ENCODE measurements around the gene HDGFL2.

The HDGFL2 gene

DNA sequence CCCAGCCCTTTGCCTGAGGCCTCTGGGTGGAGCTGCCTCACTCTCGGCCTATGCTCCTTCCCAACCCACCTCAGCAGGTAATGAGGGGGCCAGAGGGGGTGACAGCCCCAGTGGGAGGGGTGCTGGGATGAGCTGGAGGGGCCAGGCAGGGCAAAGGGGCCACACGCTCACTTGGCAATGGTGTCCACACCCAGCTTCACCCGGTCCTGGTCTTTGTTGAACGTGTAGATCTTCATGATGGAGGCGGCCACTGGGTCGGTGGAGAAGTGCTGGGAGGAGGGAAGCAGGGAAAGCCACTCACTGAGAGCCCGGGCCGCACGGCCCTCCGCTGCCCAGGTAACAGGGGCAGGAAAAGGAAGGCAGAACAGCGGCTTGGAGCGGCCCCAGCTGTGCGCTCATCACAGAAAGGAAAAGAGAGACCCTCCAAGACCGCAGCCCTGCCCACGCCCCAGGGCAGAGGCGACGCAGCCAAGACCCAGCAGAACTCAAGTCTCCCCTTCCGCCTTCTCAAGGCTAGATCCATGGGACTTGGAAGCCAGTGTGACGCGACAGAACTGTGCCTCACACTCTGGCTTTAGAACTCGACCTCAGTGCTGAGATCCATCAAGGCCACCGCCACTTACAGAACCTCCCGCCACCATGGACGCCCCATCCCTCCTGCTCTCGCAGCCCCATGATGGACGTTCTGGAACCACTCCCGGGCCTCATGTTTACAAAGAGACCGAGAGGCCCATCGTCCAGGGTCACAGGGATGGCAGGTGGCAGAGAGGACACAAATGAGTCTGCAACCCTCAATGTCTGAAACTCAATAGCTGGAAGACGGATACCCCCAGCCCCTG is 23.7 kb upstream of the HDGFL2 start:
- POLR2A ChIA-PET, result interaction anchor here (2.6 kb wide), 1 partner anchor 9 kb away, joined by 9 read pairs; no protein-coding TSS in a partner anchor
- Histone ChIP-seq H3K36me3 (ENCODE audit: control insufficient read depth in 2 of 2, insufficient read depth in 1 of 2, low read length in 2 of 2) (peaks cover 21 to 93% of the 10 kb centered on the region in 2 experiments), H3K4me3 (ENCODE audit: low read depth, low read length) (no peak overlapping the region), H3K4me1 (ENCODE audit: control insufficient read depth, insufficient read depth, low read length) (no peaks in the 10 kb centered on the region), H3K9me3 (ENCODE audit: control insufficient read depth, insufficient read depth, low read depth, low read length) (no peaks in the 10 kb centered on the region), H3K27ac (ENCODE audit: extremely low read depth, low read depth, low read length) (no peak overlapping the region)
- TF ChIP-seq ZFP3 (tag by site-specific recombination; IDR thresholded peaks at IDR 0.05; ENCODE audit: low read depth) (no peak), ZNF585B (tag by site-specific recombination; IDR thresholded peaks at IDR 0.05) (no peak), TRIM28 (IDR thresholded peaks at IDR 0.05; ENCODE audit: borderline replicate concordance, low read length) (no peak)
- CTCF ChIA-PET, result interaction anchor here (0.6 kb wide), 1 partner anchor 10 kb away, joined by 3 read pairs; no protein-coding TSS in a partner anchor

- ChIA-PET CTCF (no interaction called here), POLR2A (interaction anchor here (1.3 to 2.6 kb wide), 3 partner anchors 10 to 19 kb away, joined by 4 to 9 read pairs (median 4); no protein-coding TSS in a partner anchor)
- Histone ChIP-seq H3K4me1 (ENCODE audit: control insufficient read depth, insufficient read depth, low read length) (no peaks in the 10 kb centered on the region), H3K9me3 (ENCODE audit: control insufficient read depth, insufficient read depth, low read depth, low read length) (no peaks in the 10 kb centered on the region), H3K36me3 (ENCODE audit: control insufficient read depth in 2 of 2, insufficient read depth in 1 of 2, low read length in 2 of 2) (peaks cover 21 to 93% of the 10 kb centered on the region in 2 experiments), H3K27ac (ENCODE audit: extremely low read depth, low read depth, low read length) (0 out of 2 replicates have a peak overlapping the region, but pooled peaks have one; percentile 16), H3K4me3 (ENCODE audit: low read depth, low read length) (no peak overlapping the region)
- TF ChIP-seq ZNF600 (tag by site-specific recombination; IDR thresholded peaks at IDR 0.05) (no peak), KLF1 (tag by site-specific recombination; IDR thresholded peaks at IDR 0.05) (0 out of 2 replicates have a peak, but pooled peaks have one; percentile 12), ZNF341 (tag by site-specific recombination; IDR thresholded peaks at IDR 0.05; ENCODE audit: low read depth) (peak; percentile 64), ZFP41 (tag by site-specific recombination; IDR thresholded peaks at IDR 0.05; ENCODE audit: borderline replicate concordance) (no peak)
- TF ChIP-seq, protein P1, sequence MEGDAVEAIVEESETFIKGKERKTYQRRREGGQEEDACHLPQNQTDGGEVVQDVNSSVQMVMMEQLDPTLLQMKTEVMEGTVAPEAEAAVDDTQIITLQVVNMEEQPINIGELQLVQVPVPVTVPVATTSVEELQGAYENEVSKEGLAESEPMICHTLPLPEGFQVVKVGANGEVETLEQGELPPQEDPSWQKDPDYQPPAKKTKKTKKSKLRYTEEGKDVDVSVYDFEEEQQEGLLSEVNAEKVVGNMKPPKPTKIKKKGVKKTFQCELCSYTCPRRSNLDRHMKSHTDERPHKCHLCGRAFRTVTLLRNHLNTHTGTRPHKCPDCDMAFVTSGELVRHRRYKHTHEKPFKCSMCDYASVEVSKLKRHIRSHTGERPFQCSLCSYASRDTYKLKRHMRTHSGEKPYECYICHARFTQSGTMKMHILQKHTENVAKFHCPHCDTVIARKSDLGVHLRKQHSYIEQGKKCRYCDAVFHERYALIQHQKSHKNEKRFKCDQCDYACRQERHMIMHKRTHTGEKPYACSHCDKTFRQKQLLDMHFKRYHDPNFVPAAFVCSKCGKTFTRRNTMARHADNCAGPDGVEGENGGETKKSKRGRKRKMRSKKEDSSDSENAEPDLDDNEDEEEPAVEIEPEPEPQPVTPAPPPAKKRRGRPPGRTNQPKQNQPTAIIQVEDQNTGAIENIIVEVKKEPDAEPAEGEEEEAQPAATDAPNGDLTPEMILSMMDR (tag by site-specific recombination; IDR thresholded peaks at IDR 0.05), result 0 out of 2 replicates have a peak, but pooled peaks have one; percentile 19
- TF ChIP-seq, protein P2, sequence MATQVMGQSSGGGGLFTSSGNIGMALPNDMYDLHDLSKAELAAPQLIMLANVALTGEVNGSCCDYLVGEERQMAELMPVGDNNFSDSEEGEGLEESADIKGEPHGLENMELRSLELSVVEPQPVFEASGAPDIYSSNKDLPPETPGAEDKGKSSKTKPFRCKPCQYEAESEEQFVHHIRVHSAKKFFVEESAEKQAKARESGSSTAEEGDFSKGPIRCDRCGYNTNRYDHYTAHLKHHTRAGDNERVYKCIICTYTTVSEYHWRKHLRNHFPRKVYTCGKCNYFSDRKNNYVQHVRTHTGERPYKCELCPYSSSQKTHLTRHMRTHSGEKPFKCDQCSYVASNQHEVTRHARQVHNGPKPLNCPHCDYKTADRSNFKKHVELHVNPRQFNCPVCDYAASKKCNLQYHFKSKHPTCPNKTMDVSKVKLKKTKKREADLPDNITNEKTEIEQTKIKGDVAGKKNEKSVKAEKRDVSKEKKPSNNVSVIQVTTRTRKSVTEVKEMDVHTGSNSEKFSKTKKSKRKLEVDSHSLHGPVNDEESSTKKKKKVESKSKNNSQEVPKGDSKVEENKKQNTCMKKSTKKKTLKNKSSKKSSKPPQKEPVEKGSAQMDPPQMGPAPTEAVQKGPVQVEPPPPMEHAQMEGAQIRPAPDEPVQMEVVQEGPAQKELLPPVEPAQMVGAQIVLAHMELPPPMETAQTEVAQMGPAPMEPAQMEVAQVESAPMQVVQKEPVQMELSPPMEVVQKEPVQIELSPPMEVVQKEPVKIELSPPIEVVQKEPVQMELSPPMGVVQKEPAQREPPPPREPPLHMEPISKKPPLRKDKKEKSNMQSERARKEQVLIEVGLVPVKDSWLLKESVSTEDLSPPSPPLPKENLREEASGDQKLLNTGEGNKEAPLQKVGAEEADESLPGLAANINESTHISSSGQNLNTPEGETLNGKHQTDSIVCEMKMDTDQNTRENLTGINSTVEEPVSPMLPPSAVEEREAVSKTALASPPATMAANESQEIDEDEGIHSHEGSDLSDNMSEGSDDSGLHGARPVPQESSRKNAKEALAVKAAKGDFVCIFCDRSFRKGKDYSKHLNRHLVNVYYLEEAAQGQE (tag by site-specific recombination; IDR thresholded peaks at IDR 0.05), result no peak
- TF ChIP-seq, protein P3, sequence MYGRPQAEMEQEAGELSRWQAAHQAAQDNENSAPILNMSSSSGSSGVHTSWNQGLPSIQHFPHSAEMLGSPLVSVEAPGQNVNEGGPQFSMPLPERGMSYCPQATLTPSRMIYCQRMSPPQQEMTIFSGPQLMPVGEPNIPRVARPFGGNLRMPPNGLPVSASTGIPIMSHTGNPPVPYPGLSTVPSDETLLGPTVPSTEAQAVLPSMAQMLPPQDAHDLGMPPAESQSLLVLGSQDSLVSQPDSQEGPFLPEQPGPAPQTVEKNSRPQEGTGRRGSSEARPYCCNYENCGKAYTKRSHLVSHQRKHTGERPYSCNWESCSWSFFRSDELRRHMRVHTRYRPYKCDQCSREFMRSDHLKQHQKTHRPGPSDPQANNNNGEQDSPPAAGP (tag by site-specific recombination; IDR thresholded peaks at IDR 0.05), result 0 out of 2 replicates have a peak, but pooled peaks have one; percentile 16
These were observed 23.0 kb upstream of the HDGFL2 start for GRCh38 chr19:4449022-4449638.

- no peaks in the 10 kb centered on the region for H3K9me3 ChIP-seq (ENCODE audit: control insufficient read depth, insufficient read depth, low read depth, low read length)
- no peaks in the 10 kb centered on the region for H3K4me1 ChIP-seq (ENCODE audit: control insufficient read depth, insufficient read depth, low read length)
- peaks cover 21 to 93% of the 10 kb centered on the region in 2 experiments for H3K36me3 ChIP-seq (ENCODE audit: control insufficient read depth in 2 of 2, insufficient read depth in 1 of 2, low read length in 2 of 2)
- H3K4me3 ChIP-seq (ENCODE audit: low read depth, low read length), result no peak overlapping the region
- 0 out of 2 replicates have a peak overlapping the region, but pooled peaks have one; percentile 16 for H3K27ac ChIP-seq (ENCODE audit: extremely low read depth, low read depth, low read length)
- CTCF ChIA-PET, result no interaction called here
- POLR2A ChIA-PET, result interaction anchor here (1.3 to 2.6 kb wide), 3 partner anchors 10 to 20 kb away, joined by 4 to 9 read pairs (median 4); no protein-coding TSS in a partner anchor
- TF ChIP-seq REPIN1 (tag by site-specific recombination; IDR thresholded peaks at IDR 0.05; ENCODE audit: low read depth) (no peak), ZNF629 (tag by site-specific recombination; IDR thresholded peaks at IDR 0.05) (no peak), MZF1 (tag by site-specific recombination; IDR thresholded peaks at IDR 0.05; ENCODE audit: borderline replicate concordance) (no peak), TRIM28 (IDR thresholded peaks at IDR 0.05; ENCODE audit: borderline replicate concordance, low read length) (no peak), SCRT1 (tag by site-specific recombination; IDR thresholded peaks at IDR 0.05; ENCODE audit: borderline replicate concordance) (0 out of 2 replicates have a peak, but pooled peaks have one; percentile 62), ZNF248 (tag by site-specific recombination; IDR thresholded peaks at IDR 0.05) (no peak), ZNF585B (tag by site-specific recombination; IDR thresholded peaks at IDR 0.05) (no peak), ZNF155 (tag by site-specific recombination; IDR thresholded peaks at IDR 0.05) (no peak), ZFP69B (tag by site-specific recombination; IDR thresholded peaks at IDR 0.05) (no peak)
- TF ChIP-seq, protein P4, sequence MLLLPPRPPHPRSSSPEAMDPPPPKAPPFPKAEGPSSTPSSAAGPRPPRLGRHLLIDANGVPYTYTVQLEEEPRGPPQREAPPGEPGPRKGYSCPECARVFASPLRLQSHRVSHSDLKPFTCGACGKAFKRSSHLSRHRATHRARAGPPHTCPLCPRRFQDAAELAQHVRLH (tag by site-specific recombination; IDR thresholded peaks at IDR 0.05), result 0 out of 2 replicates have a peak, but pooled peaks have one; percentile 8
- TF ChIP-seq, protein P5, sequence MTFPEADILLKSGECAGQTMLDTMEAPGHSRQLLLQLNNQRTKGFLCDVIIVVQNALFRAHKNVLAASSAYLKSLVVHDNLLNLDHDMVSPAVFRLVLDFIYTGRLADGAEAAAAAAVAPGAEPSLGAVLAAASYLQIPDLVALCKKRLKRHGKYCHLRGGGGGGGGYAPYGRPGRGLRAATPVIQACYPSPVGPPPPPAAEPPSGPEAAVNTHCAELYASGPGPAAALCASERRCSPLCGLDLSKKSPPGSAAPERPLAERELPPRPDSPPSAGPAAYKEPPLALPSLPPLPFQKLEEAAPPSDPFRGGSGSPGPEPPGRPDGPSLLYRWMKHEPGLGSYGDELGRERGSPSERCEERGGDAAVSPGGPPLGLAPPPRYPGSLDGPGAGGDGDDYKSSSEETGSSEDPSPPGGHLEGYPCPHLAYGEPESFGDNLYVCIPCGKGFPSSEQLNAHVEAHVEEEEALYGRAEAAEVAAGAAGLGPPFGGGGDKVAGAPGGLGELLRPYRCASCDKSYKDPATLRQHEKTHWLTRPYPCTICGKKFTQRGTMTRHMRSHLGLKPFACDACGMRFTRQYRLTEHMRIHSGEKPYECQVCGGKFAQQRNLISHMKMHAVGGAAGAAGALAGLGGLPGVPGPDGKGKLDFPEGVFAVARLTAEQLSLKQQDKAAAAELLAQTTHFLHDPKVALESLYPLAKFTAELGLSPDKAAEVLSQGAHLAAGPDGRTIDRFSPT (tag by site-specific recombination; IDR thresholded peaks at IDR 0.05), result no peak
These were observed 22.5 kb upstream of the HDGFL2 start for GRCh38 chr19:4449639-4450028.

Data from HEK293 (cell line).